ENCODE measurements around the gene MN1. TPM values are rescaled to one million over a fixed set of nuclear protein-coding genes. Genes with fewer than 3 reads are reported as not detected.

Gene MN1
- total RNA-seq, 1 donor = 0.86 TPM

DNA sequence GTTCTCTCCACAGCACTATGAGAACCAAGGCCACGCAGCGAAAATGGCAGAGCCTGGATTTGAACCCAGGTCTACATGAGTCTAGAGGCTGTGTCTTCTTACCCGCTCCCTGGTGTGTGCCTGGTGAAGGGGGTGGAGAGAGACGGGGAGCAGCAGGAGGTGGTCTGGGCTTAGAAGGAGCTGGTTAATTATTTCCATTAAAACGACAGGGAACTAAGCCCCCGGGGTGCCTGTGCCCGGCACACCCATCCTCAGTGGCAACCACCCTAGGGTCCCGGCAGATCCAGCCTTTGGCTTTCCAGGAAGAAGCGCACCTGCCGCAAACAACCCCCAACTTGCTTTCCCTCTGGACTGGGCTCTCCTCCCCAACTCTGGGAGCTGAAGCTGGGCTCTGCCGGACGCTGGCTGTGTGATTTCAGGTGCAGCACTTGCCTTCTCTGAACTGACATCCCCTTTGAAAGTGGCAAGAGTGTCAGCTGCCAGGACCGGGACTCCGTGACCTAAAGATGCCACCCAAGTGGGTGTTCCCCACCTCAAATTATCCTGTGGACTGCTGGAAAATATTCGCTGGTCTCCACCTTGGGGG is 35.8 kb downstream of the MN1 start:
- DNase-seq (ENCODE audit: low read depth) = no peak
- TF ChIP-seq, protein P1, sequence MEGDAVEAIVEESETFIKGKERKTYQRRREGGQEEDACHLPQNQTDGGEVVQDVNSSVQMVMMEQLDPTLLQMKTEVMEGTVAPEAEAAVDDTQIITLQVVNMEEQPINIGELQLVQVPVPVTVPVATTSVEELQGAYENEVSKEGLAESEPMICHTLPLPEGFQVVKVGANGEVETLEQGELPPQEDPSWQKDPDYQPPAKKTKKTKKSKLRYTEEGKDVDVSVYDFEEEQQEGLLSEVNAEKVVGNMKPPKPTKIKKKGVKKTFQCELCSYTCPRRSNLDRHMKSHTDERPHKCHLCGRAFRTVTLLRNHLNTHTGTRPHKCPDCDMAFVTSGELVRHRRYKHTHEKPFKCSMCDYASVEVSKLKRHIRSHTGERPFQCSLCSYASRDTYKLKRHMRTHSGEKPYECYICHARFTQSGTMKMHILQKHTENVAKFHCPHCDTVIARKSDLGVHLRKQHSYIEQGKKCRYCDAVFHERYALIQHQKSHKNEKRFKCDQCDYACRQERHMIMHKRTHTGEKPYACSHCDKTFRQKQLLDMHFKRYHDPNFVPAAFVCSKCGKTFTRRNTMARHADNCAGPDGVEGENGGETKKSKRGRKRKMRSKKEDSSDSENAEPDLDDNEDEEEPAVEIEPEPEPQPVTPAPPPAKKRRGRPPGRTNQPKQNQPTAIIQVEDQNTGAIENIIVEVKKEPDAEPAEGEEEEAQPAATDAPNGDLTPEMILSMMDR (IDR thresholded peaks at IDR 0.05; ENCODE audit: insufficient read depth, low read depth, low read length) = no peak
- H3K4me3 ChIP-seq (ENCODE audit: low read depth, low read length) = no peak overlapping the region

DNA sequence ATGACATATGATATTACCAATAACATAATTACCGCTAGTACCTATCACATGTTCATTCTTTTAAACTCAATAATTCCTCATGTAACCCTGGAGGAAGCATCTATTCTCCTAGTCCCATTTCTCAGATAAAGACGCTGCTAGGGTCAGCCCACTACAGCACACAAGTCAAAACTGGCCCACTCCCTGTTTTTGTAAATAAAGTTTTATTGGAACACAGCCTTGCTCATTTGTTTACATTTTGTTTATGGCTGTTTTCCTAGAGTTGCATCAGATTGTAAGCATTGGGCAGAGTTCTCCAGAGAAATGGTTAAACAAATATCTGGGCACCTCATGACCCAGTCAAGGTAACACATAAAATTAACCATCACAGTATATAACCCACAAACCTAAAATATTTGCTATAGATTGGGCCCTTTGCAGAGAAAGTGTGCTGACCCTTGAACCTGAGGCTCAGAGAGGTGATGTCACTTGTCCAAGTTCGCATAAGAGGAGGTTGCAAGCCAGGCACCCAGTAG is 36.8 kb downstream of the MN1 start:
- TF ChIP-seq, protein P1 (IDR thresholded peaks at IDR 0.05; ENCODE audit: insufficient read depth, low read depth, low read length) = no peak
- no peak overlapping the region for H3K4me3 ChIP-seq (ENCODE audit: low read depth, low read length)
- no peak for DNase-seq (ENCODE audit: low read depth)

DNA sequence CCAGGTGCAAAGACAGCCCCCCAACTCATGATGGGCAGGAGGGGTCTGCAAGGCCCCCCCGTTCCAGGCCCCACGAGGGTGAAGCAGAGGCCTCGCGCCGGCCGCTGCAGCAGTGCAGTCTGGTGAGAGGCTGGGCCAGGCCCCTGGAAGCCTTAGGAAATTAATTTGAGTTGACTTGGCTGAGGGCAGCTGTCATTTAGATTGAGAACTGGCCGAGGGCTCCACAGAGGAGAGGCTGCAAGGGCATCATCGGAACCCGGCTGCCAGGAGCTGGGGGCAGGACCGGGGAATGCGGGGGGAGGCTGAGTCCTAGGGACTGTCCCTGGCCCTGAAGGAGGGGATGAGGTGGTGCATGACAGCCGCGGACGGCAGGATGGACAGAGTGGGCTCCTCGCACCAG is 39.9 kb downstream of the MN1 start:
- TF ChIP-seq, protein P1 (IDR thresholded peaks at IDR 0.05; ENCODE audit: insufficient read depth, low read depth, low read length) = no peak
- H3K4me3 ChIP-seq (ENCODE audit: low read depth, low read length) = no peak overlapping the region
- no peak for DNase-seq (ENCODE audit: low read depth)

DNA sequence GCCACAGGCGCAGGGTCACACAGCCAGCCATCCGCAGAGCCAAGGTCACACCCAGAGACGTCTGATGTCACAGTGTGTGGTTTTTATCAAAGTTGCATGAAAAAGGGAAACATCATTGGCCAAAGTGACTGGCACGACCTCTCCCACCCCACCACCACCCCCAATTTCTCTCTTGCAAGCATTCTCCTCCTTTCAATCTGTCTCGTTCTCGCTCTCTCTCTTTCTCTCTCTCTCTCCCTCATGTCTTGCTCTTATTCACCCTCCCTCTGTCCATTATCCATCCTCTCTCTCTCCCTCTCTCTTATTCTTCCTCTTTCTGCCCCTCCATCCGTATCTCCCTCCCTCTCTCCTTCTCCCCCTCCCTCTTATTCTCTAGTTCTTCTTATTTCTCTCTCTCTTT is 40.6 kb downstream of the MN1 start:
- DNase-seq (ENCODE audit: low read depth) = no peak
- TF ChIP-seq, protein P1 (IDR thresholded peaks at IDR 0.05; ENCODE audit: insufficient read depth, low read depth, low read length) = no peak
- H3K4me3 ChIP-seq (ENCODE audit: low read depth, low read length) = no peak overlapping the region

DNA sequence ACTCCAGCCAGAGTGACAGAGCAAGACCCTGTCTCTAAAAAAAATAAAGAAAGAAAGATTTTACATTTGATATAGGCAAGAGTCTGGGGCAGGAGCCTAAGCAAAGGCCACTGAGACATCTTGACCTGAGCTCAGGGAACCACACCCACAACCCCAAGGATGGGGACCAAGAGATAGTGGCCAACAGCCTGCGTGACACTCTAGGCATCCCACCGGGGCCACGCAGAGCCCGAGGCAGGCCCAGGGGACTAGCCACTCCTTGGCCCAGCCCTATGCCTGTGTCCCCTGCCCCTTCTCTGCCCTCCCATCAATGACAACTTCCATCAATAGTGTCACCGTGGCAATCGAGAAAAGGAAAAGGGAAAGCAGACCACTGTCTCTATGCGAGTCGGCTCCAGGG is 41.1 kb downstream of the MN1 start:
- H3K4me3 ChIP-seq (ENCODE audit: low read depth, low read length) = no peak overlapping the region
- TF ChIP-seq, protein P1 (IDR thresholded peaks at IDR 0.05; ENCODE audit: insufficient read depth, low read depth, low read length) = no peak
- no peak for DNase-seq (ENCODE audit: low read depth)

DNA sequence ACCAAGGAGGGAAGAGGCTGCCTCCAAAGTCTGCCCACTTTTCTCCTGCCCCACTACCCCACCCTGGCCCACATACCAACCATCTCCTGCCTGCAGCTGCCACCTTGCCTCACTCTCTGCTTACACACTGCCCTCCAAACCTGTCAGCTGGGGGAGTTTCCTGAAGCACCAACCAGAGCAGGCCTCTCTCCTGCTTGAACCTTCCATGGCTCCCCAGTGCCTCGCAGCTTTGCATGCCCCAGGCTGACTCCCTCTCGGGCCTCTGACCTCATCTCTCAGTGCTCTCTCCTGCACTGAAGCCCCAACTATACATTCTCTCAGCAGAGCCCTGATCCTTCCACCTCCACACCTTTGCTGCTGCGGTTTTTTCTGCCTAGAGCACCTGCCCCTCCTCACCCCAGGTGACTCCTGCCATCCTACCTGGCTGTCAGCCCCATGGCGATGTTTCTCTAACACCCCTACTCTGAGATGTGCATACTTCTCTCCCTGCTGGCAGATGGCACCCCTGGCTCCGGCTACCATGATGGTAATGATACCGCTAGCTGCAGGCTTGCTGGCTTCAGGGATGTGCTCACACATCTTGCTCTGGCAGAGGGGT is 43.5 kb downstream of the MN1 start:
- no peak overlapping the region for H3K4me3 ChIP-seq (ENCODE audit: low read depth, low read length)
- TF ChIP-seq, protein P1 (IDR thresholded peaks at IDR 0.05; ENCODE audit: insufficient read depth, low read depth, low read length) = no peak
- DNase-seq (ENCODE audit: low read depth) = no peak

Data from fibroblast of villous mesenchyme (primary cell).